ENCODE measurements around the gene FGFBP1. TPM values are rescaled to one million over a fixed set of nuclear protein-coding genes. Genes with fewer than 3 reads are reported as not detected.

The FGFBP1 gene
- total RNA-seq, 1 experiment from 2014 or later, result 5.0 TPM

- Mint-ChIP-seq H3K9me3 (ENCODE audit: low read depth, unreplicated experiment) (no peaks in the 10 kb centered on the region), H3K36me3 (ENCODE audit: insufficient read depth, unreplicated experiment) (no peaks in the 10 kb centered on the region), H3K27ac (ENCODE audit: unreplicated experiment) (no peak overlapping the region), H3K27me3 (ENCODE audit: unreplicated experiment) (no peaks in the 10 kb centered on the region), H3K4me3 (ENCODE audit: low read depth, unreplicated experiment) (no peak overlapping the region), H3K4me1 (ENCODE audit: low read depth, unreplicated experiment) (no peaks in the 10 kb centered on the region)
- no peak for DNase-seq
- intact Hi-C loops (cut with micrococcal nuclease; ENCODE audit: unreplicated experiment), result no loop called here
- CTCF ChIA-PET, result no interaction called here
- TF ChIP-seq CTCF (IDR thresholded peaks at IDR 0.05; ENCODE audit: unreplicated experiment), result no peak
- no TSS peak for BruUV-seq (replicated peaks)
These were observed 26.8 kb upstream of the FGFBP1 start for GRCh38 chr4:15965325-15965724.

GRCh38 chr4:15964159-15964558 lies 25.6 kb upstream of the FGFBP1 start:
- Mint-ChIP-seq H3K4me1 (ENCODE audit: low read depth, unreplicated experiment) (no peaks in the 10 kb centered on the region), H3K4me3 (ENCODE audit: low read depth, unreplicated experiment) (no peak overlapping the region), H3K36me3 (ENCODE audit: insufficient read depth, unreplicated experiment) (no peaks in the 10 kb centered on the region), H3K27ac (ENCODE audit: unreplicated experiment) (no peak overlapping the region), H3K27me3 (ENCODE audit: unreplicated experiment) (no peaks in the 10 kb centered on the region), H3K9me3 (ENCODE audit: low read depth, unreplicated experiment) (no peaks in the 10 kb centered on the region)
- intact Hi-C loops (cut with micrococcal nuclease; ENCODE audit: unreplicated experiment), result no loop called here
- BruUV-seq (replicated peaks), result no TSS peak
- peak; percentile 6 for DNase-seq
- CTCF ChIA-PET, result interaction anchor here (1.1 to 1.9 kb wide), 2 partner anchors 158 to 300 kb away, joined by 5 to 6 read pairs; no protein-coding TSS in a partner anchor
- no peak for TF ChIP-seq CTCF (IDR thresholded peaks at IDR 0.05; ENCODE audit: unreplicated experiment)

DNA sequence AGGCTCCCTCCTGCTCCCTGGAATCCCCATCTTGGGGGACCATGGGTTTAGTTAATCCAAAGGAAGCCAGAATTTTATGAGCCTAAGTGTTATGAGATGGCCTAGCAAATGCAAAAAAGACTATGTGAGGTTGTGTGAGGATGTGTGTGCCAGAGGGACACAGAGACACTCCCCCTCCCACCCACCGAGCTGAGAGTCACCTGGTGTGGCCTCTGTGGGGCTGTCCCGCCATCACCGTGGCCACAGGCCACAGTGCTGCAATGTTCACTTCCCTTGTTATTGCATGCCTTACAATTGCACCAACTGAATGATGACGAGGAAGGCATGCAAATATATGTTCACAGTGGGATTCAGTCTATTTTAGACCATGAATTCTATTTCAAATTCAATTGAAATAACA lies 25.0 kb upstream of the FGFBP1 start:
- no peak overlapping the region for H3K4me3 Mint-ChIP-seq (ENCODE audit: low read depth, unreplicated experiment)
- no TSS peak for BruUV-seq (replicated peaks)
- DNase-seq, result no peak
- H3K4me1 Mint-ChIP-seq (ENCODE audit: low read depth, unreplicated experiment), result no peaks in the 10 kb centered on the region
- intact Hi-C loops (cut with micrococcal nuclease; ENCODE audit: unreplicated experiment), result loop anchor here (1.0 to 2.0 kb wide), 2 partner anchors 233 to 301 kb away; no protein-coding TSS in a partner anchor
- no peaks in the 10 kb centered on the region for H3K36me3 Mint-ChIP-seq (ENCODE audit: insufficient read depth, unreplicated experiment)
- CTCF ChIA-PET, result interaction anchor here (0.6 to 1.9 kb wide), 3 partner anchors 17 to 301 kb away, joined by 3 to 6 read pairs (median 5); no protein-coding TSS in a partner anchor
- H3K27ac Mint-ChIP-seq (ENCODE audit: unreplicated experiment), result no peak overlapping the region
- no peak for TF ChIP-seq CTCF (IDR thresholded peaks at IDR 0.05; ENCODE audit: unreplicated experiment)
- no peaks in the 10 kb centered on the region for H3K27me3 Mint-ChIP-seq (ENCODE audit: unreplicated experiment)
- no peaks in the 10 kb centered on the region for H3K9me3 Mint-ChIP-seq (ENCODE audit: low read depth, unreplicated experiment)

GRCh38 chr4:15963001-15963451 lies 24.5 kb upstream of the FGFBP1 start, which contains the start of gene FGFBP2:
FGFBP2 (minus strand) TSS chr4:15963175; CDS start chr4:15963129, 46 bp downstream.
- no TSS peak for BruUV-seq (replicated peaks)
- TF ChIP-seq CTCF (IDR thresholded peaks at IDR 0.05; ENCODE audit: unreplicated experiment), result peak; percentile 41
- H3K27me3 Mint-ChIP-seq (ENCODE audit: unreplicated experiment), result no peaks in the 10 kb centered on the region
- H3K27ac Mint-ChIP-seq (ENCODE audit: unreplicated experiment), result no peak within 1 kb of the TSS
- DNase-seq, result peak; percentile 66
- CTCF ChIA-PET, result interaction anchor here (0.6 to 1.9 kb wide), 2 partner anchors 17 to 302 kb away, joined by 3 to 6 read pairs; no protein-coding TSS in a partner anchor
- no peak within 1 kb of the TSS for H3K4me3 Mint-ChIP-seq (ENCODE audit: low read depth, unreplicated experiment)
- no peaks in the 10 kb centered on the region for H3K9me3 Mint-ChIP-seq (ENCODE audit: low read depth, unreplicated experiment)
- H3K36me3 Mint-ChIP-seq (ENCODE audit: insufficient read depth, unreplicated experiment), result no peaks in the 10 kb centered on the region
- no peaks in the 10 kb centered on the region for H3K4me1 Mint-ChIP-seq (ENCODE audit: low read depth, unreplicated experiment)
- intact Hi-C loops (cut with micrococcal nuclease; ENCODE audit: unreplicated experiment), result loop anchor here (1.0 to 2.0 kb wide), 2 partner anchors 233 to 302 kb away; no protein-coding TSS in a partner anchor
